GM23338 (cell line): ENCODE data around the gene PRKCD. TPM values are rescaled to one million over a fixed set of nuclear protein-coding genes. Genes with fewer than 3 reads are reported as not detected.

Experiments
- ATAC-seq: fragments of 200-7000 bp; cut with Tn5 transposase; 3 replicates; pipeline ENCODE4 v1.9.1; 2020
- DNase-seq: peaks from one replicate; pipeline ENCODE4 v3.0.0-alpha.2; 2015; ENCODE audit warnings: low spot score
- H2AFZ ChIP-seq: fragments of 200-600 bp; sonication (generic); 2 replicates; pipeline ENCODE4 v1.8.0; 2016; ENCODE audit warnings: antibody characterized with exemption, mild to moderate bottlenecking, moderate library complexity
- H3F3A ChIP-seq: fragments of 200-600 bp; sonication (generic); replicated peaks from 2 replicates; pipeline ENCODE4 v1.8.0; 2017; ENCODE audit warnings: antibody characterized with exemption, mixed run types, low read depth
- H3K27ac ChIP-seq: fragments of 200-600 bp; sonication (generic); 2 replicates; pipeline ENCODE4 v1.6.1; 2016; ENCODE audit warnings: low read depth
- H3K27me3 ChIP-seq: fragments of 200-600 bp; sonication (generic); 2 replicates; pipeline ENCODE4 v1.8.0; 2016; ENCODE audit warnings: mild to moderate bottlenecking, mixed run types, moderate library complexity; ENCODE audit not compliant: insufficient read depth
- H3K36me3 ChIP-seq: fragments of 200-600 bp; sonication (generic); 2 replicates; pipeline ENCODE4 v1.8.0; 2016; ENCODE audit warnings: mild to moderate bottlenecking; ENCODE audit not compliant: insufficient read depth
- H3K4me1 ChIP-seq: fragments of 200-600 bp; sonication (generic); 2 replicates; pipeline ENCODE4 v1.8.0; 2016; ENCODE audit warnings: mild to moderate bottlenecking, moderate library complexity; ENCODE audit not compliant: insufficient read depth
- H3K4me2 ChIP-seq: fragments of 200-600 bp; sonication (generic); 2 replicates; pipeline ENCODE4 v1.7.1; 2017; ENCODE audit warnings: mixed run types
- H3K4me3 ChIP-seq: fragments of 200-600 bp; sonication (generic); 2 replicates; pipeline ENCODE4 v1.6.1; 2016; ENCODE audit warnings: mixed run types
- H3K79me2 ChIP-seq: fragments of 200-600 bp; sonication (generic); replicated peaks from 2 replicates; pipeline ENCODE4 v1.8.0; 2017; ENCODE audit warnings: mild to moderate bottlenecking; ENCODE audit not compliant: insufficient read depth
- H3K9me2 ChIP-seq: fragments of 200-600 bp; sonication (generic); 2 replicates; pipeline ENCODE4 v1.8.0; 2017; ENCODE audit not compliant: insufficient read depth
- H4K20me1 ChIP-seq: fragments of 200-600 bp; sonication (generic); replicated peaks from 2 replicates; pipeline ENCODE4 v1.8.0; 2017; ENCODE audit warnings: mild to moderate bottlenecking; ENCODE audit not compliant: insufficient read depth
- H3K27ac Mint-ChIP-seq: 2 replicates; pipeline ENCODE4 v1.8.0; 2020; ENCODE audit warnings: inconsistent platforms, mild to moderate bottlenecking, moderate library complexity, mixed read lengths
- H3K27me3 Mint-ChIP-seq: 3 replicates; pipeline ENCODE4 v1.8.0; 2022; ENCODE audit warnings: low read depth, mild to moderate bottlenecking, moderate library complexity, mixed read lengths, inconsistent platforms; ENCODE audit not compliant: insufficient read depth, poor library complexity
- H3K36me3 Mint-ChIP-seq: 3 replicates; pipeline ENCODE4 v1.8.0; 2021; ENCODE audit warnings: low read depth, mild to moderate bottlenecking, inconsistent platforms, moderate library complexity, mixed read lengths
- H3K4me1 Mint-ChIP-seq: 3 replicates; pipeline ENCODE4 v1.8.0; 2020; ENCODE audit warnings: mild to moderate bottlenecking, inconsistent platforms, mixed read lengths
- H3K4me3 Mint-ChIP-seq: 3 replicates; pipeline ENCODE4 v1.8.0; 2021; ENCODE audit warnings: moderate library complexity, mild to moderate bottlenecking, inconsistent platforms, mixed read lengths
- H3K9me3 Mint-ChIP-seq: 3 replicates; pipeline ENCODE4 v1.8.0; 2020; ENCODE audit warnings: moderate library complexity, mild to moderate bottlenecking, inconsistent platforms, mixed read lengths
- CREB1 ChIP-seq: fragments of 250-450 bp; sonication (Bioruptor Pico); IDR thresholded peaks from 2 replicates; pipeline ENCODE4 v1.5.0; 2020; ENCODE audit warnings: low read depth, mild to moderate bottlenecking, moderate library complexity
- EZH2 ChIP-seq: fragments of 200-600 bp; sonication (generic); IDR thresholded peaks from one replicate; pipeline ENCODE4 v1.8.0; 2017; ENCODE audit warnings: antibody characterized with exemption, mild to moderate bottlenecking, low read depth; ENCODE audit not compliant: unreplicated experiment
- EZH2phosphoT487 ChIP-seq: fragments of 200-600 bp; sonication (generic); IDR thresholded peaks from one replicate; pipeline ENCODE4 v1.8.1; 2018; ENCODE audit warnings: antibody characterized with exemption; ENCODE audit not compliant: unreplicated experiment
- JUNB ChIP-seq: IDR thresholded peaks from one replicate; pipeline ENCODE4 v1.6.1; 2016; ENCODE audit warnings: antibody characterized with exemption; ENCODE audit not compliant: unreplicated experiment
- NANOG ChIP-seq: IDR thresholded peaks from 2 replicates; pipeline ENCODE4 v1.6.1; 2016; ENCODE audit warnings: antibody characterized with exemption, borderline replicate concordance
- POLR2AphosphoS5 ChIP-seq: IDR thresholded peaks from 2 replicates; pipeline ENCODE4 v1.6.1; 2016; ENCODE audit warnings: antibody characterized with exemption, low read depth
- STAT1 ChIP-seq: IDR thresholded peaks from one replicate; pipeline ENCODE4 v1.6.1; 2016; ENCODE audit warnings: antibody characterized with exemption; ENCODE audit not compliant: unreplicated experiment
- ZNF114 ChIP-seq: fragments of 250-450 bp; sonication (Bioruptor Pico); IDR thresholded peaks from 2 replicates; pipeline ENCODE4 v1.5.0; 2020; ENCODE audit warnings: mild to moderate bottlenecking, moderate library complexity
- ZNF331 ChIP-seq: fragments of 250-450 bp; sonication (Bioruptor Pico); IDR thresholded peaks from 2 replicates; pipeline ENCODE4 v1.5.0; 2020; ENCODE audit warnings: low read depth, mild to moderate bottlenecking, moderate library complexity
- polyA plus RNA-seq: library from polyadenylated mRNA; unstranded; fragments of >200 nt; fragmentation: Nextera tagmentation; extraction: Ambion mirVana; gene quantifications from 2 replicates; pipeline ENCODE4 v1.2.1, GENCODE V29; 2016
- total RNA-seq: library from RNA; depleted of rRNA; stranded (reverse); fragments of >200 nt; shearing (Covaris generic); gene quantifications from 2 replicates; pipeline ENCODE4 v1.2.3, GENCODE V29; 2014
- TF ChIP-seq, protein P1 (sequence below), 2 experiments: fragments of 200-600 bp in 1 of 2; sonication (generic) in 1 of 2; conservative IDR thresholded peaks; 2 replicates each; pipeline versions ENCODE4 v1.5.1 to v1.6.1; 2016 to 2017; ENCODE audit warnings: antibody characterized with exemption in 2 of 2, low read depth in 2 of 2, mild to moderate bottlenecking in 2 of 2, moderate library complexity in 1 of 2
- TF ChIP-seq, protein P2 (sequence below): IDR thresholded peaks from one replicate; pipeline ENCODE4 v1.6.1; 2018; ENCODE audit warnings: antibody characterized with exemption; ENCODE audit not compliant: unreplicated experiment
- TF ChIP-seq, protein P3 (sequence below): IDR thresholded peaks from 2 replicates; pipeline ENCODE4 v1.6.1; 2016; ENCODE audit warnings: antibody characterized with exemption

Gene PRKCD
- total and polyA plus RNA-seq, 2 experiments from 2014 or later: 11.3 to 11.8 TPM

DNA sequence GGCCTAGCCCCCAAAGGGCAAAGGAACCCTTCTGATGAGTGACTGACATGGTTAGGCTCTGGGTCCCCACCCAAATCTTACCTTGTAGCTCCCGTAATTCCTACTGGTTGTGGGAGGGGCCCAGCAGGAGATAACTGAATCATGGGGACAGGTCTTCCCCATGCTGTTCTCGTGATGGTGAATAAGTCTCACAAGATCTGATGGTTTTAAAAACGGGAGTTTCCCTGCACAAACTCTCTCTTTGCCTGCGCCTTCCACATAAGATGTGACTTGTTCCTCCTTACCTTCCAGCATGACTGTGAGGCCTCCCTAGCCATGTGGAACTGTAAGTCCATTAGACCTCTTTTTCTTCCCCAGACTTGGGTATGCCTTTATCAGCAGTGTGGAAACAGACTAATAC lies 77.9 kb downstream of the PRKCD start:
- H3K79me2 ChIP-seq: peaks cover 72% of the 10 kb centered on the region
- no peak for DNase-seq
- no peak overlapping the region for H2AFZ ChIP-seq
- no peak overlapping the region for H3K27ac Mint-ChIP-seq
- no peak for ATAC-seq
- no peaks in the 10 kb centered on the region for H3K27me3 ChIP-seq
- H4K20me1 ChIP-seq: peaks cover 74% of the 10 kb centered on the region
- H3K9me2 ChIP-seq: no peaks in the 10 kb centered on the region
- peaks cover 18% of the 10 kb centered on the region for H3K27me3 Mint-ChIP-seq
- no peaks in the 10 kb centered on the region for H3K9me3 Mint-ChIP-seq
- H3K4me1 Mint-ChIP-seq: peaks cover 49% of the 10 kb centered on the region
- H3K27ac ChIP-seq: peak overlapping the region; percentile 39; the same call in 1 of the 2 replicates
- peaks cover 52% of the 10 kb centered on the region for H3K36me3 ChIP-seq
- H3K4me3 ChIP-seq: no peak overlapping the region
- no peak for TF ChIP-seq ZNF114 (CRISPR knock-in tag)
- TF ChIP-seq JUNB: no peak
- TF ChIP-seq, protein P1, sequence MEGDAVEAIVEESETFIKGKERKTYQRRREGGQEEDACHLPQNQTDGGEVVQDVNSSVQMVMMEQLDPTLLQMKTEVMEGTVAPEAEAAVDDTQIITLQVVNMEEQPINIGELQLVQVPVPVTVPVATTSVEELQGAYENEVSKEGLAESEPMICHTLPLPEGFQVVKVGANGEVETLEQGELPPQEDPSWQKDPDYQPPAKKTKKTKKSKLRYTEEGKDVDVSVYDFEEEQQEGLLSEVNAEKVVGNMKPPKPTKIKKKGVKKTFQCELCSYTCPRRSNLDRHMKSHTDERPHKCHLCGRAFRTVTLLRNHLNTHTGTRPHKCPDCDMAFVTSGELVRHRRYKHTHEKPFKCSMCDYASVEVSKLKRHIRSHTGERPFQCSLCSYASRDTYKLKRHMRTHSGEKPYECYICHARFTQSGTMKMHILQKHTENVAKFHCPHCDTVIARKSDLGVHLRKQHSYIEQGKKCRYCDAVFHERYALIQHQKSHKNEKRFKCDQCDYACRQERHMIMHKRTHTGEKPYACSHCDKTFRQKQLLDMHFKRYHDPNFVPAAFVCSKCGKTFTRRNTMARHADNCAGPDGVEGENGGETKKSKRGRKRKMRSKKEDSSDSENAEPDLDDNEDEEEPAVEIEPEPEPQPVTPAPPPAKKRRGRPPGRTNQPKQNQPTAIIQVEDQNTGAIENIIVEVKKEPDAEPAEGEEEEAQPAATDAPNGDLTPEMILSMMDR (conservative IDR thresholded peaks at IDR 0.05; ENCODE audit: low read depth in 2 of 2): no peak
- 0 out of 2 replicates have a peak, but pooled peaks have one; percentile 23 for TF ChIP-seq POLR2AphosphoS5
- no peak for TF ChIP-seq CREB1
- TF ChIP-seq EZH2phosphoT487: no peak
- no peak for TF ChIP-seq STAT1
- H3F3A ChIP-seq: peaks cover 53% of the 10 kb centered on the region
- H3K4me3 Mint-ChIP-seq: no peak overlapping the region; the same call in 2 of the 3 replicates
- peaks cover 14% of the 10 kb centered on the region; the same call in 1 of the 2 replicates for H3K4me1 ChIP-seq
- H3K36me3 Mint-ChIP-seq: peaks cover 96% of the 10 kb centered on the region
- no peak overlapping the region for H3K4me2 ChIP-seq

DNA sequence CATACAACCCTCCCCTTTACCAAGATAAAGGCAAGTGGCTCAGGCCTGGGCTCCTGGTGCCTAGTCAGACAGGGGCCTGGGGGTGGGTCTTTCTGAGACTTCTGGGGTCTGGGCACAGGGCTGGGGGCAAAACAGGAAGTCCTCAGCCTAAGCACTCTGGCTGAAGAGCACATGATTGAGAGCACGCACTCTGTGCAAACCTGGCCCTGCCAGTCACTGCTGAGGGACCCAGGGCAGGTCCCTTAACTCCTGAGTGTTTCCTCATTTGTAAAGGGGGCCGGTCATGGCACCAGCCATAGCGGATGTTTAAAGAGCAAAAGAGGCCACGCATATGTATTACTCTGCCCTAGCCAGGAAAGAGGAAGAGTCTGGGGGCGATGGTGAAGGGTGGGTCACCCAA lies 78.8 kb downstream of the PRKCD start:
- Mint-ChIP-seq H3K9me3 (no peaks in the 10 kb centered on the region), H3K27me3 (peaks cover 12% of the 10 kb centered on the region), H3K27ac (peak overlapping the region; percentile 92), H3K36me3 (peaks cover 92% of the 10 kb centered on the region), H3K4me3 (no peak overlapping the region), H3K4me1 (peaks cover 56% of the 10 kb centered on the region)
- H3K4me3 ChIP-seq: no peak overlapping the region
- H3K36me3 ChIP-seq: peaks cover 45% of the 10 kb centered on the region
- H2AFZ ChIP-seq: no peak overlapping the region
- peaks cover 46% of the 10 kb centered on the region for H3F3A ChIP-seq
- H4K20me1 ChIP-seq: peaks cover 76% of the 10 kb centered on the region
- H3K4me1 ChIP-seq: peaks cover 23% of the 10 kb centered on the region
- H3K79me2 ChIP-seq: peaks cover 81% of the 10 kb centered on the region
- H3K27ac ChIP-seq: peak overlapping the region; percentile 76
- no peaks in the 10 kb centered on the region for H3K9me2 ChIP-seq
- no peak overlapping the region for H3K4me2 ChIP-seq
- ATAC-seq (no peak), DNase-seq (no peak)
- H3K27me3 ChIP-seq: no peaks in the 10 kb centered on the region
- no peak for TF ChIP-seq ZNF114 (CRISPR knock-in tag)
- TF ChIP-seq, protein P2, sequence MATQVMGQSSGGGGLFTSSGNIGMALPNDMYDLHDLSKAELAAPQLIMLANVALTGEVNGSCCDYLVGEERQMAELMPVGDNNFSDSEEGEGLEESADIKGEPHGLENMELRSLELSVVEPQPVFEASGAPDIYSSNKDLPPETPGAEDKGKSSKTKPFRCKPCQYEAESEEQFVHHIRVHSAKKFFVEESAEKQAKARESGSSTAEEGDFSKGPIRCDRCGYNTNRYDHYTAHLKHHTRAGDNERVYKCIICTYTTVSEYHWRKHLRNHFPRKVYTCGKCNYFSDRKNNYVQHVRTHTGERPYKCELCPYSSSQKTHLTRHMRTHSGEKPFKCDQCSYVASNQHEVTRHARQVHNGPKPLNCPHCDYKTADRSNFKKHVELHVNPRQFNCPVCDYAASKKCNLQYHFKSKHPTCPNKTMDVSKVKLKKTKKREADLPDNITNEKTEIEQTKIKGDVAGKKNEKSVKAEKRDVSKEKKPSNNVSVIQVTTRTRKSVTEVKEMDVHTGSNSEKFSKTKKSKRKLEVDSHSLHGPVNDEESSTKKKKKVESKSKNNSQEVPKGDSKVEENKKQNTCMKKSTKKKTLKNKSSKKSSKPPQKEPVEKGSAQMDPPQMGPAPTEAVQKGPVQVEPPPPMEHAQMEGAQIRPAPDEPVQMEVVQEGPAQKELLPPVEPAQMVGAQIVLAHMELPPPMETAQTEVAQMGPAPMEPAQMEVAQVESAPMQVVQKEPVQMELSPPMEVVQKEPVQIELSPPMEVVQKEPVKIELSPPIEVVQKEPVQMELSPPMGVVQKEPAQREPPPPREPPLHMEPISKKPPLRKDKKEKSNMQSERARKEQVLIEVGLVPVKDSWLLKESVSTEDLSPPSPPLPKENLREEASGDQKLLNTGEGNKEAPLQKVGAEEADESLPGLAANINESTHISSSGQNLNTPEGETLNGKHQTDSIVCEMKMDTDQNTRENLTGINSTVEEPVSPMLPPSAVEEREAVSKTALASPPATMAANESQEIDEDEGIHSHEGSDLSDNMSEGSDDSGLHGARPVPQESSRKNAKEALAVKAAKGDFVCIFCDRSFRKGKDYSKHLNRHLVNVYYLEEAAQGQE: no peak
- TF ChIP-seq, protein P1 (conservative IDR thresholded peaks at IDR 0.05; ENCODE audit: low read depth in 2 of 2): no peak
- TF ChIP-seq, protein P3, sequence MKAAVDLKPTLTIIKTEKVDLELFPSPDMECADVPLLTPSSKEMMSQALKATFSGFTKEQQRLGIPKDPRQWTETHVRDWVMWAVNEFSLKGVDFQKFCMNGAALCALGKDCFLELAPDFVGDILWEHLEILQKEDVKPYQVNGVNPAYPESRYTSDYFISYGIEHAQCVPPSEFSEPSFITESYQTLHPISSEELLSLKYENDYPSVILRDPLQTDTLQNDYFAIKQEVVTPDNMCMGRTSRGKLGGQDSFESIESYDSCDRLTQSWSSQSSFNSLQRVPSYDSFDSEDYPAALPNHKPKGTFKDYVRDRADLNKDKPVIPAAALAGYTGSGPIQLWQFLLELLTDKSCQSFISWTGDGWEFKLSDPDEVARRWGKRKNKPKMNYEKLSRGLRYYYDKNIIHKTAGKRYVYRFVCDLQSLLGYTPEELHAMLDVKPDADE: no peak
- TF ChIP-seq POLR2AphosphoS5: no peak
- no peak for TF ChIP-seq JUNB
- no peak for TF ChIP-seq EZH2phosphoT487
- no peak for TF ChIP-seq STAT1
- TF ChIP-seq CREB1: no peak
- TF ChIP-seq NANOG: no peak
- no peak for TF ChIP-seq ZNF331 (CRISPR knock-in tag)
- no peak for TF ChIP-seq EZH2
